H1 (cell line): ENCODE data around the gene ARHGEF7. TPM values are rescaled to one million over a fixed set of nuclear protein-coding genes. Genes with fewer than 3 reads are reported as not detected.

Source experiments
- CBX8 ChIP-seq: fragments of 300-800, 300-1000 bp; sonication (generic); IDR thresholded peaks from 2 replicates; pipeline ENCODE4 v1.7.1; 2016; ENCODE audit warnings: low read depth, low read length, borderline replicate concordance
- POLR2A ChIP-seq, 2 experiments: IDR thresholded peaks; 1 replicate in 1 of 2; 2 replicates in 1 of 2; pipeline ENCODE4 v1.6.1; 2011; ENCODE audit warnings: low read depth in 2 of 2, low read length in 2 of 2, mild to moderate bottlenecking in 2 of 2; ENCODE audit errors: control extremely low read depth in 1 of 2
- SP4 ChIP-seq: IDR thresholded peaks from 2 replicates; pipeline ENCODE4 v1.6.1; 2012; ENCODE audit warnings: low read length, inconsistent platforms
- polyA plus RNA-seq, 7 experiments: library from polyadenylated mRNA; depleted of rRNA in 3 of 7; stranded (reverse) in 5 of 7; unstranded in 2 of 7; fragments of >200 nt in 5 of 7; fragments of 200-250 nt in 2 of 7; gene quantifications; 1 replicate in 5 of 7; 2 replicates in 1 of 7; 4 replicates in 1 of 7; pipeline versions ENCODE4 v1.2.1 to v1.2.3, GENCODE V29; 2011 to 2013; ENCODE audit warnings: missing spikeins in 2 of 7, mixed read lengths in 2 of 7
- total RNA-seq: library from RNA; stranded (reverse); fragmentation: NEBNext Ultra II Directional; extraction: Animal tissue kit (Norgen Biotek cat#: 25700); gene quantifications from 2 replicates; pipeline ENCODE4 v1.2.1, GENCODE V29; 2021

ARHGEF7 gene
- total and polyA plus RNA-seq, 2 of the 8 experiments (the other 6 are each of a cell fraction or from before 2014, with no cell fraction given), result 26.2 to 56.5 TPM

- TF ChIP-seq POLR2A (IDR thresholded peaks at IDR 0.05; ENCODE audit: control extremely low read depth in 1 of 2, low read depth in 2 of 2, low read length in 2 of 2), result no peak
- TF ChIP-seq SP4, result no peak
- no peak for TF ChIP-seq CBX8
Measured at GRCh38 chr13:111353508-111353907, 238.4 kb downstream of the ARHGEF7 start (continued).
